Osteocyte (in vitro differentiated cells): ENCODE data around the gene TMPRSS7. TPM values are rescaled to one million over a fixed set of nuclear protein-coding genes. Genes with fewer than 3 reads are reported as not detected.

ENCODE experiments used
- DNase-seq: peaks from one replicate; pipeline ENCODE4 v3.0.0; 2021; ENCODE audit warnings: mixed read lengths; ENCODE audit not compliant: unreplicated experiment; ENCODE audit errors: extremely low spot score
- H3K27ac Mint-ChIP-seq: one replicate; pipeline ENCODE4 v1.8.0; 2021; ENCODE audit warnings: mild to moderate bottlenecking, mixed read lengths; ENCODE audit not compliant: unreplicated experiment
- H3K27me3 Mint-ChIP-seq: one replicate; pipeline ENCODE4 v1.8.0; 2021; ENCODE audit warnings: mixed read lengths; ENCODE audit not compliant: unreplicated experiment
- H3K36me3 Mint-ChIP-seq: one replicate; pipeline ENCODE4 v1.8.0; 2021; ENCODE audit warnings: mixed read lengths; ENCODE audit not compliant: unreplicated experiment
- H3K4me1 Mint-ChIP-seq: one replicate; pipeline ENCODE4 v1.8.0; 2021; ENCODE audit warnings: mixed read lengths; ENCODE audit not compliant: unreplicated experiment
- H3K4me3 Mint-ChIP-seq: one replicate; pipeline ENCODE4 v1.8.0; 2021; ENCODE audit warnings: mild to moderate bottlenecking, moderate library complexity, mixed read lengths; ENCODE audit not compliant: unreplicated experiment
- H3K9me3 Mint-ChIP-seq: one replicate; pipeline ENCODE4 v1.8.0; 2021; ENCODE audit warnings: mixed read lengths; ENCODE audit not compliant: unreplicated experiment
- CTCF ChIP-seq: fragments of 200-600 bp; sonication (generic); IDR thresholded peaks from 2 replicates; pipeline ENCODE4 v1.5.0; 2021; ENCODE audit warnings: antibody characterized with exemption, mild to moderate bottlenecking, moderate library complexity
- total RNA-seq: library from RNA; stranded (reverse); gene quantifications from 2 replicates; pipeline ENCODE4 v1.2.1, GENCODE V29; 2021

TMPRSS7 gene
- total RNA-seq, 1 donor from 2014 or later = not detected

DNA sequence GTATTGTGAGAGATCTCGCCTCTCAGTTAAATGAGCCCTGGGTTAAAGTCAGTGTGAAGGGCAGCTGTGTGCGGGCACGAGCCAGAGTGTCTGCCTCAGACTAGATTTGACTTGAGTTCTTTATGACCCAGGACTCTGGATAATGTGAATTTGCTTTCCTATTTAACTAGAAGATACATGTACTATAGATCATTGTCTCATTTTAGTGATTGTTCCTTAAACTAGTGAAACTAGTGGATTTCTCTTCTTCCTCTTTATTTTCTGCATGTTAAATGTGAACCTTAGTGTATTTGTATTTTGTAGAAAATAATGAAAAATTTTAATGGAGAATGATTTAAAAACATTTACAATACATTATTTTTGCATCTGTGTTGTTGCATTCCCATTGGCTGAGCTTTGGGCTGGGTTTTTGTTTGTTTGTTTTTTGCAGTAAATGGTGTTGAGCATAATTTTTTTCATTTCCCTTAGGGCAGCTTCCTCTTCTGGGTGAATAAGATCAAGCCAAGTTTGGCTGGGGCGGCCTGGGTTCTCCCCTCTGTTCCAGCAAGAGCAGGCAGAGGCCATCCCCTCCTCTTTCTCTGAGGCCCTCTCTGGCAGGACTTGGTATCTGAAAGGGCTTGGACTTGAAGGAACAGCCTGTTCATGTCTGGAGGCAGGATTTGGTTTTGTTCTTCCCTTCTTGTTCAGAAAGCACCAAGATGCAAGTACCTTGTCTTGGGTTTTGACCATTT lies 83.5 kb downstream of the TMPRSS7 start:
- H3K4me1 Mint-ChIP-seq = peaks cover 12% of the 10 kb centered on the region
- no peak for DNase-seq
- no peak for TF ChIP-seq CTCF
- no peaks in the 10 kb centered on the region for H3K9me3 Mint-ChIP-seq
- H3K4me3 Mint-ChIP-seq = no peak overlapping the region
- no peaks in the 10 kb centered on the region for H3K36me3 Mint-ChIP-seq
- no peak overlapping the region for H3K27ac Mint-ChIP-seq
- no peaks in the 10 kb centered on the region for H3K27me3 Mint-ChIP-seq

DNA sequence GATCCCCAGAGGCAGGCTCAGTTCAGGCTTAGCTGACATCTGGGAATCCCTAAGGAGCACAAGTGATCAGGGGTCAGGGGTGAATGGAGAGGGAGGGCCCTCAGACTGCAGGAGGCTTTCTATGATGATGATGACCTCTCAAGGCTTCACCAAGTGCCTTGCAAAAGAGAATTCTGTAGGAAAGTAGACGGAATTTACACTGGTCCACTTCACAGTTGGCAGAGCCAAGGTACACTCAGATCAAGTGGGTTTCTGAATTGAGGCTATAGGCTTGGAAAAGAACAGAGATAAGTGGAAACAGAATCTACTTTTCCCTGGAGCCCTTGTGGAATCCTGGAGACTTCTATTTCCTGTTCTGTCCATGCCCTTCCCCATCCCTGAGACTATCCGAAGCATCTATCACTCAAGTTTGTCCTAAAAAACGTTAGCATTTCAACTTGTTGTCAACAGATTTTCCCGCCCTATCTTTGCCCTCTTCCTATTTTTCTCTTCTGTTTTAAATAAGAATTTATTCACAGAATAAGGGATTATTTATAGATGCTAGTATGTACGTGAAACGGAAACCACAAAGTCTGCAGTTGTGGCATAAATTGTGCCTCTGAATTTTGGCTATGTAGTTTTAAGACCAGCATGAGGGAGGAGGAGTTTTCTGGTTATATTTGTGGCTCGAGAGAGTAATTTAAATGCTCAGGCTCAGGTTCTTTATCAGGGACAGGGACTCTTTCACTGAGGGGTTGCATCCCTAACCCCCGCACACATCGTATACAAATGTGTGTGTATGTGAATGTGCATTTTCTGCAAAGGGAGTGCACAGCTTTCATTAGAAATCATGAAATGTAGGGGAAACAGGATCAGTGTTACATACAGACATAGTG lies 85.7 kb downstream of the TMPRSS7 start:
- DNase-seq = no peak
- no peaks in the 10 kb centered on the region for H3K27me3 Mint-ChIP-seq

DNA sequence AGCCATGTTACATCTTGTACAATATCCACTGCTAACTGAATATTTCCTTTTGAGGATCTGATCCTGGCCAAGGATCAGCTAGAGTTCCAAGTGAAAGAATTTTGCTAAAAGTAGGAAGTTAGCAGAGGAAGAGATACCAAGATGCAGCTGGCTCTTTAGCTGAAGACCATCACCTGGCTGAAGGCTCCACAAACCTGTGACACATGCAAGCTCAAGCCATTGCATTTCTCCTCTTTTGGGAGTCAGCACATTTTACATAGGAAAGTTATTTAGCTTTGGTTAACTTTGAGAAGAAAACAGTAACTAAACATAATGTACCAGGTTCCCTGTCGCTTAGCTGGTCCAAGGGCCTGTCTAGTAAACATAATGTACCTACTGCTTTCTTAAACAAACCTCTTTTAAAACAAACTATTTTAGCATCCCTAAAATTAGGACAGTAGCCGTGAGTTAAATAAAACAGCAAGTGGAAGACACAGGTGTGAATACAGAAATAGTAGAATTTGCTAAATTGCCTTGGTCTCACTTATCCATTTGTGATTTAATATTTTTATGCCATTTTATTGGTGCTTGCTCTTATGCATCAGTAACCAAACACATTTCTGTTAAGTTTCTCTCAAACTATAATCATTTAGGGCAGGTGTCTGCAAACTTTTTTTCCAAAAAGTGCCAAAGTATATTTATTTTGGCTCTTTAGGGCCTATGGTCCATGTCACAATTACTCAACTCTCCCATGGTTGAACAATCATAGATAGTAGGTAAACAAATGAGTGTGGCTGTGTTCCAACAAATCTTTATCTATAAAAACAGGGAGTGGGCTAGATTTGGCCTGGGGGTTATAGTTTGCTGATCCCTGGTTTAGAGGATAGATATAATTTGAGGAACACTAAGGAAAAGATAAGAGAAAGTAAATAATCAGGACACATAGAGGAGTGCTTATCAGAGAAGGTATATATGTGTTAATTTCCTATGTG lies 87.3 kb downstream of the TMPRSS7 start:
- no peak for TF ChIP-seq CTCF
- no peak for DNase-seq
- no peak overlapping the region for H3K4me3 Mint-ChIP-seq
- H3K4me1 Mint-ChIP-seq = peaks cover 10% of the 10 kb centered on the region
- H3K27me3 Mint-ChIP-seq = no peaks in the 10 kb centered on the region
- H3K9me3 Mint-ChIP-seq = no peaks in the 10 kb centered on the region
- H3K27ac Mint-ChIP-seq = no peak overlapping the region
- H3K36me3 Mint-ChIP-seq = no peaks in the 10 kb centered on the region

More for the DNA sequence above, 85.7 kb downstream of the TMPRSS7 start:
- peaks cover 10% of the 10 kb centered on the region for H3K4me1 Mint-ChIP-seq
- H3K9me3 Mint-ChIP-seq = no peaks in the 10 kb centered on the region
- no peaks in the 10 kb centered on the region for H3K36me3 Mint-ChIP-seq
- no peak for TF ChIP-seq CTCF
- no peak overlapping the region for H3K27ac Mint-ChIP-seq
- H3K4me3 Mint-ChIP-seq = no peak overlapping the region

DNA sequence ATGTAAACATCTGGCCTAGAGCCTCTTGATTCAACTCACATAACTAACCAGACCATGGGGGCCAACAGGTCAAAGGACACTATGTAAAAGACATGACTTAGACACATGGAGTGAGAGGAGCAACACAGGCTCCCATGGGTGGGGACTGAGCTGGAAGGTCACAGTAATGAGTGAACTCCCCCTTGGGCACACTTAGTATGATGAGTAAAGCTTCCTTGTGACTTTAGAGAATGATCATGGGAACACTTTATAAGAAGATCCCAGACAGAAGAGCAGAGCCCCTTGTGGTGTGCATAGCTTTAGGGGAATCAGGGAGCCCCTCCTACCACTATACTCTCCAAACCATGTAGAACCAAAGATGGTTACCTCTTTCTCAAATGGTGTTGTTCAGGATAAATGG lies 88.3 kb downstream of the TMPRSS7 start:
- no peak for TF ChIP-seq CTCF

More for the DNA sequence above, 88.3 kb downstream of the TMPRSS7 start:
- Mint-ChIP-seq H3K27ac (no peak overlapping the region), H3K36me3 (no peaks in the 10 kb centered on the region), H3K9me3 (no peaks in the 10 kb centered on the region), H3K27me3 (no peaks in the 10 kb centered on the region), H3K4me1 (peaks cover 12% of the 10 kb centered on the region), H3K4me3 (no peak overlapping the region)
- DNase-seq = no peak
